ENCODE results near the gene MYH4.

- TF ChIP-seq POLR2AphosphoS5 (IDR thresholded peaks at IDR 0.05) (no peak), REST (IDR thresholded peaks at IDR 0.05; ENCODE audit: borderline replicate concordance) (no peak), CTCF (IDR thresholded peaks at IDR 0.05; ENCODE audit: poor library complexity, severe bottlenecking) (no peak), RAD21 (conservative IDR thresholded peaks at IDR 0.05) (no peak), EP300 (conservative IDR thresholded peaks at IDR 0.05; ENCODE audit: poor library complexity, severe bottlenecking) (no peak), TAF1 (IDR thresholded peaks at IDR 0.05; ENCODE audit: low read depth) (no peak), MXI1 (conservative IDR thresholded peaks at IDR 0.05; ENCODE audit: poor library complexity, severe bottlenecking) (no peak)
These were observed 40.6 kb downstream of the MYH4 start for GRCh38 chr17:10428781-10429180.
